ENCODE data around the gene DRAXIN. TPM values are rescaled to one million over a fixed set of nuclear protein-coding genes. Genes with fewer than 3 reads are reported as not detected.

Gene DRAXIN
- polyA plus RNA-seq, 1 donor: 0.42 TPM

DNA sequence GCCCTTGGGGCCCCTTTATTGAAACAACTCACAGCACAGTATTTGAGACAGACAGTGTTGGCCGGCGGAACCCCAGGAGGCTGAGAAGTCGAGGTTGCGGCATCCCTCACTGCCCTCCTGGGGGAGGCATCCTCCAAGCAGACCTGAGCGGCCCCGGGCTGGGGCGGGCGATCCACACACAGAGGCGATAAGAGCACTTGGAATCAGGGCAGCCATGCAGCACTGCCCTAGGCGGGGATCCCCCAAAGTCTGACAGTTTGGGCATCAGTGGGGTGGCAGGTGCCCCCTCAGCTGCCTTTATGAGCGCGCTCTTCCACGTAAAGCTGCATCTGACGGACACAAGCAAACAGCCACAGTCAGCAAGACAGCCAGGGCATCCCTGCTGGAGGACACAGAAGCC, 17.0 kb upstream of the DRAXIN start:
- Histone ChIP-seq H3K9me3 (ENCODE audit: control insufficient read depth, low read depth, low read length) (no peaks in the 10 kb centered on the region), H3K4me3 (ENCODE audit: low read length) (no peak overlapping the region), H3K36me3 (ENCODE audit: control insufficient read depth, insufficient read depth, low read length) (peaks cover 50% of the 10 kb centered on the region), H3K4me1 (ENCODE audit: control insufficient read depth, insufficient read depth, low read length) (peaks cover 21% of the 10 kb centered on the region), H3K27me3 (ENCODE audit: control insufficient read depth, insufficient read depth, low read length) (no peaks in the 10 kb centered on the region), H3K27ac (ENCODE audit: low read length) (no peak overlapping the region)
- DNase-seq: no peak
- no CpG with 5 or more reads among the region's 14 CpGs for WGBS (ENCODE audit: insufficient coverage, low lambda C conversion rate)

DNA sequence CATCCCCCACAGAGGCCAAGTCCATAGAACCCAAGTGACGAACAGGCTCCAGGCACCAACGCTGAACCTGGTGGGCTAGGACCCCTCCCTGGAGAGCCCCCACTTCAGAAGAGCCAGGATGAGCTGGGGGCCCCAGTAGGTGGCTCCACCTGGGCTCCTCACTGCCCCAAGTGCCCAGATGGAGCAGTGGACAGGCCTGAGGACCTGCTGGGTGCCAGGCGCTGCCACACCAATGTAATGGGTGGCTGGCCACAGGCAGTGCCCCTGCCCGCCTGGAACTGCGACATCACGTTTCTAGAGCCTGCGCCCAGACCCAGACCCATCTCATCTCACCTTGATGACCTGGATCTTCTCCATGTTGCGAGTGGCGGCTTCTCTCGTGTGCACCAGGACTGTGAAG, 16.2 kb upstream of the DRAXIN start:
- Histone ChIP-seq H3K4me3 (ENCODE audit: low read length) (no peak overlapping the region), H3K27ac (ENCODE audit: low read length) (no peak overlapping the region), H3K27me3 (ENCODE audit: control insufficient read depth, insufficient read depth, low read length) (no peaks in the 10 kb centered on the region), H3K36me3 (ENCODE audit: control insufficient read depth, insufficient read depth, low read length) (peaks cover 48% of the 10 kb centered on the region), H3K9me3 (ENCODE audit: control insufficient read depth, low read depth, low read length) (no peaks in the 10 kb centered on the region), H3K4me1 (ENCODE audit: control insufficient read depth, insufficient read depth, low read length) (peaks cover 21% of the 10 kb centered on the region)
- no peak for DNase-seq
- WGBS (ENCODE audit: insufficient coverage, low lambda C conversion rate): no CpG with 5 or more reads among the region's 10 CpGs

DNA sequence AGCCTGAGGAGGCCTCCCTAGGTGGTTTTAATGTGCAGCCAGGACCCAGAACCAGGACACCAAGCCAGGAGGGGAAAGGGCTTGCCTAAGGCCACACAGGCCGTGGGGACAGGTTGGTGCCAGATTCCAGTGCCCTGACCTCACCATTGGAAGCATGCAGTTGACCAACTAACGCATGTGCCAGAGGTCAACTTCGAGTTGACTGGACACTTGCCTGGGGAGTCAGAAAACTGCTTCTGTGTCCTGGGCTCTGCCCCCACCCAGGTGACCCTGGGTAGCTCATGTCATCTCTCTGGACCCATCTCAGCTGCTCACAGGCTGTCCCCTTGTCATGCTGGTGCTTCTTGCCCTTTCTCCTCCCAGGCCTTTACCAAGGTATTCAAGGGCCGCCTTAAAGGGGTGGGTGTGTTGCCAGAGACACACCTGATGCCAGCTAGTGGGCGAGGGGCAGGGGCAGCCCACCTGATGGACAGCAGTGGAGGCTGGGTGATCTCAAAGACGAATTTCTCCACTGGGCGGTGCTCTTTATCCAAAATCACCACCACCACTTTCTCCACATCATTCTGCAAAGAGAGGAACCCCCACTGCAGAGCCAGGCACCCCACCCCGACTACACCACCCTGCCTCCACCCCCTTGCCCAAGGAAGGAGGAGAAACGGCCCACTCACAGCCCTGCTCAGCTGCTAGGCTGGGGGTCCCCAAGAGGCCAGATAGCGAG, 15.0 kb upstream of the DRAXIN start:
- no CpG with 5 or more reads among the region's 10 CpGs for WGBS (ENCODE audit: insufficient coverage, low lambda C conversion rate)
- DNase-seq: no peak
- H3K9me3 ChIP-seq (ENCODE audit: control insufficient read depth, low read depth, low read length): peaks cover 3% of the 10 kb centered on the region
- H3K27me3 ChIP-seq (ENCODE audit: control insufficient read depth, insufficient read depth, low read length): no peaks in the 10 kb centered on the region
- peaks cover 11% of the 10 kb centered on the region for H3K4me1 ChIP-seq (ENCODE audit: control insufficient read depth, insufficient read depth, low read length)
- H3K36me3 ChIP-seq (ENCODE audit: control insufficient read depth, insufficient read depth, low read length): peaks cover 45% of the 10 kb centered on the region
- H3K27ac ChIP-seq (ENCODE audit: low read length): no peak overlapping the region
- H3K4me3 ChIP-seq (ENCODE audit: low read length): no peak overlapping the region

- no CpG with 5 or more reads among the region's 2 CpGs for WGBS (ENCODE audit: insufficient coverage, low lambda C conversion rate)
- Histone ChIP-seq H3K36me3 (ENCODE audit: control insufficient read depth, insufficient read depth, low read length) (peaks cover 36% of the 10 kb centered on the region), H3K27ac (ENCODE audit: low read length) (no peak overlapping the region), H3K4me1 (ENCODE audit: control insufficient read depth, insufficient read depth, low read length) (no peaks in the 10 kb centered on the region), H3K4me3 (ENCODE audit: low read length) (no peak overlapping the region), H3K9me3 (ENCODE audit: control insufficient read depth, low read depth, low read length) (peaks cover 3% of the 10 kb centered on the region), H3K27me3 (ENCODE audit: control insufficient read depth, insufficient read depth, low read length) (peaks cover 16% of the 10 kb centered on the region)
- no peak for DNase-seq
These were observed 13.1 kb upstream of the DRAXIN start for GRCh38 chr1:11678442-11678841.

DNA sequence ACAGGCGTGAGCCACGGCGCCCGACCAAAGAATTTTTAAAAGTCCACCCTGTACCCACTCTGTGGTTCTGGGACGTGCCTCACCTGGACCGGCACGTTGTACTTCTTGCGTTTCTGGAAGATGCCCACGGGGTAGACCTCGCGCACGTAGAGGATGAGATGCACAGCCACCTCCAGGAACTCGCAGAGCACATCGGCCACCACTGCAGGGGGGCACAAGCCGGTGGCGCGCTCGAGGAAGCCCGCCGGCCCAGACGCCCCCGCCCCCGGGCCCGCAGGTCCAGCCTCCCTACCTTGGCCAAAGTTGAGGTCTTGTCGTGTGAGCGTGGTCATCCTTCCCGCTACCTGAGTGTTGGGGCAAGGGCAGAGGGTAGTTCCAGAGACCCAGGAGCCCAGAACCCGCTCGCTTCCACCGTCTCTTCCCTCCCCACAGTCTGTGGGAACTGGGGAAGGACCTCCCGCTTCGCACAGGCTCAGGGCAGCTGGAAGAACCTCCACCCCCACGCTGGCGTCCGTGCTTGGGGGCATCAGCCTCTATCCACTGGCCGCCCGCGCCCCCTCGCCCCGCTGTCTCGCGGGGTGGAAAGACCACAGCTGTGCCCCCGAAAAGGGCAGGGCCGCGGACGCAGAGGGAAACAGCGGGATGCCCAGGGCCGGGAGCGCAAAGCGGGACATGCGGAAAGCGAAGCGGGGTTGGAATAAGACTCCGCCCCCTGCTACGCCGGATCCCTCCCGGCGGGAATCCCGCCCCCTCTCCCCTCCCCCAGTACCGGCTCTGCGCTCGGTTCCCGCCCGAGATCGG, 11.0 kb upstream of the DRAXIN start:
- no CpG with 5 or more reads among the region's 65 CpGs for WGBS (ENCODE audit: insufficient coverage, low lambda C conversion rate)
- peaks cover 3% of the 10 kb centered on the region for H3K9me3 ChIP-seq (ENCODE audit: control insufficient read depth, low read depth, low read length)
- peak overlapping the region; percentile 93 for H3K4me3 ChIP-seq (ENCODE audit: low read length)
- DNase-seq: no peak
- no peaks in the 10 kb centered on the region for H3K4me1 ChIP-seq (ENCODE audit: control insufficient read depth, insufficient read depth, low read length)
- H3K27ac ChIP-seq (ENCODE audit: low read length): peak overlapping the region; percentile 29
- peaks cover 20% of the 10 kb centered on the region for H3K36me3 ChIP-seq (ENCODE audit: control insufficient read depth, insufficient read depth, low read length)
- peaks cover 25% of the 10 kb centered on the region for H3K27me3 ChIP-seq (ENCODE audit: control insufficient read depth, insufficient read depth, low read length)

- peak; percentile 77 to 87 for DNase-seq
- Histone ChIP-seq H3K4me1 (ENCODE audit: control insufficient read depth, insufficient read depth, low read length) (no peaks in the 10 kb centered on the region), H3K27ac (ENCODE audit: low read length) (peak within 1 kb of the TSS; percentile 29), H3K4me3 (ENCODE audit: low read length) (peak within 1 kb of the TSS; percentile 93), H3K27me3 (ENCODE audit: control insufficient read depth, insufficient read depth, low read length) (peaks cover 25% of the 10 kb centered on the region), H3K9me3 (ENCODE audit: control insufficient read depth, low read depth, low read length) (peaks cover 3% of the 10 kb centered on the region), H3K36me3 (ENCODE audit: control insufficient read depth, insufficient read depth, low read length) (peaks cover 13% of the 10 kb centered on the region)
- WGBS (ENCODE audit: insufficient coverage, low lambda C conversion rate): 0% methylated on average over 2 of the region's 71 CpGs
These were observed 10.3 kb upstream of the DRAXIN start, which contains the start of gene MAD2L2 for GRCh38 chr1:11681071-11681771. Gene MAD2L2 (minus strand): TSS chr1:11681148. CDS start chr1:11680601, 547 bp downstream.

DNA sequence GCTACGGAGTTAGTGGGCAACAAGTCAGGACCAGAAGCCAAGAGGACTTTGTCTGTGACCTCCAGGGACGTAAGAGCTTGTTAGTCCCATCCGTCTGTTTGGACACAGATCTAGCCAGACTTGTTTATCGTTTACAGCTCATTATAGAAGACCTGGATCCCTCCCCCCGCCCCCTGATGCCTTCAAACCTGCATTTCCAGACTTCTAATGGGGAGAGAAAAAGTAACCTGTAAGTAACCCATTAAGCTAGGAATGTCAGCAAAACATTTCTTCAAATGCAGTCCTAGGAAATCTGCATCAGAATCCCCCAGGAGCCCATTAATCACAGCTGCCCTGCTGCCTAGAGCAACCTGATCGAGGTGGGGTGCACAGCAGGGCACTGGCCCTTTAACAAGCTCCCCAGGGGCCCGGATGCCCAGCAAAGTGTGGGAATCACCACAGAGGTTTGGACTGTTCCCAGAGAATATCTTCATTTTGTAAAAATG, 9.2 kb upstream of the DRAXIN start:
- Histone ChIP-seq H3K27me3 (ENCODE audit: control insufficient read depth, insufficient read depth, low read length) (peaks cover 25% of the 10 kb centered on the region), H3K27ac (ENCODE audit: low read length) (no peak overlapping the region), H3K36me3 (ENCODE audit: control insufficient read depth, insufficient read depth, low read length) (peaks cover 2% of the 10 kb centered on the region), H3K9me3 (ENCODE audit: control insufficient read depth, low read depth, low read length) (peaks cover 3% of the 10 kb centered on the region), H3K4me1 (ENCODE audit: control insufficient read depth, insufficient read depth, low read length) (no peaks in the 10 kb centered on the region), H3K4me3 (ENCODE audit: low read length) (no peak overlapping the region)
- DNase-seq: no peak
- no CpG with 5 or more reads among the region's 7 CpGs for WGBS (ENCODE audit: insufficient coverage, low lambda C conversion rate)

DNA sequence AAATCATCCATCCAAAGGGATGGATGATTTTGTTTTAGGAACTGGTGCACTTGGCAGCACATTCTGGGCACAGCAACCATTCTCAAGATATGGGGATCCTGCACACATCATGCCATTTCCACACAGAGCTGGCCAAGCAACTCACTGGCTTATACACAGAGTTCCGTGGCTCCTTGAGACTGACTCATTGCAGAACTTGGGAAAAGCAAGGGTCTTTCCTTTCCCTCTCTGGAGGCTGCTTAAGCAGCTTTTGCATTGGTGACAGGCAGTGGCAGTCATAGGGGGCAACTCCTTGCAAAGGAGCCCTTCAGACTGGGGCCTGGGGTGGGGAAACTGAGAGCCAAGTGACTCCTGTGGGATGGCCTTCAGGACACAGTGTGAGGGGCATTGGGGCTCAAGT, 8.7 kb upstream of the DRAXIN start:
- no CpG with 5 or more reads among the region's 1 CpG for WGBS (ENCODE audit: insufficient coverage, low lambda C conversion rate)

GRCh38 chr1:11684070-11684469, 7.4 kb upstream of the DRAXIN start:
- no peak overlapping the region for H3K4me3 ChIP-seq (ENCODE audit: low read length)
- no peak overlapping the region for H3K27ac ChIP-seq (ENCODE audit: low read length)
- peaks cover 29% of the 10 kb centered on the region for H3K27me3 ChIP-seq (ENCODE audit: control insufficient read depth, insufficient read depth, low read length)
- DNase-seq: no peak
- H3K36me3 ChIP-seq (ENCODE audit: control insufficient read depth, insufficient read depth, low read length): no peaks in the 10 kb centered on the region
- no peaks in the 10 kb centered on the region for H3K4me1 ChIP-seq (ENCODE audit: control insufficient read depth, insufficient read depth, low read length)
- WGBS (ENCODE audit: insufficient coverage, low lambda C conversion rate): no CpG with 5 or more reads among the region's 7 CpGs
- H3K9me3 ChIP-seq (ENCODE audit: control insufficient read depth, low read depth, low read length): peaks cover 3% of the 10 kb centered on the region

More for the DNA sequence above, 8.7 kb upstream of the DRAXIN start:
- H3K27me3 ChIP-seq (ENCODE audit: control insufficient read depth, insufficient read depth, low read length): peaks cover 25% of the 10 kb centered on the region
- H3K36me3 ChIP-seq (ENCODE audit: control insufficient read depth, insufficient read depth, low read length): no peaks in the 10 kb centered on the region
- no peaks in the 10 kb centered on the region for H3K4me1 ChIP-seq (ENCODE audit: control insufficient read depth, insufficient read depth, low read length)
- no peak overlapping the region for H3K4me3 ChIP-seq (ENCODE audit: low read length)
- no peak for DNase-seq
- peaks cover 3% of the 10 kb centered on the region for H3K9me3 ChIP-seq (ENCODE audit: control insufficient read depth, low read depth, low read length)
- no peak overlapping the region for H3K27ac ChIP-seq (ENCODE audit: low read length)

- Histone ChIP-seq H3K9me3 (ENCODE audit: control insufficient read depth, low read depth, low read length) (peaks cover 3% of the 10 kb centered on the region), H3K4me3 (ENCODE audit: low read length) (no peak overlapping the region), H3K27me3 (ENCODE audit: control insufficient read depth, insufficient read depth, low read length) (peaks cover 38% of the 10 kb centered on the region), H3K4me1 (ENCODE audit: control insufficient read depth, insufficient read depth, low read length) (no peaks in the 10 kb centered on the region), H3K27ac (ENCODE audit: low read length) (no peak overlapping the region), H3K36me3 (ENCODE audit: control insufficient read depth, insufficient read depth, low read length) (no peaks in the 10 kb centered on the region)
- no CpG with 5 or more reads among the region's 7 CpGs for WGBS (ENCODE audit: insufficient coverage, low lambda C conversion rate)
- no peak for DNase-seq
These were observed 6.2 kb upstream of the DRAXIN start for GRCh38 chr1:11685210-11685752.
